ENCODE results near the gene MUC5AC.
"Not testable (repeated sequence)": the region's sequence is repeated elsewhere in the genome, so short reads cannot be mapped to it uniquely, and the experiment has no call there.

MUC5AC gene

GRCh38 chr11:1178201-1178885, 20.6 kb downstream of the MUC5AC start:
- DNase-seq, result no peak

DNA sequence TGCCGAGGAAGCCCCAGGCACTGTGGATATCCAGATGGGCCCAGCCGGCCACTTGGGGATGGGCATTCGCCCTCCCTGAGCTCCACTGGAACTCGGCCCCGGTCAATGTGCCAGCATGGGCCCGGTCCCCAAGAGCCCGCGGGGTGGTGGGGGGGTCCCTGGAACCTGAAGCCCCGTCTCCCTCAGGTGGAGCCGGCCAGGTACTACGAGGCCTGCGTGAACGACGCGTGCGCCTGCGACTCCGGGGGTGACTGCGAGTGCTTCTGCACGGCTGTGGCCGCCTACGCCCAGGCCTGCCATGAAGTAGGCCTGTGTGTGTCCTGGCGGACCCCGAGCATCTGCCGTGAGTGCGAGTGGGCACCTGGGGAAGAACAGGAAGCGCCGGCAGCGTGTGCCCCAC, 21.2 kb downstream of the MUC5AC start:
- DNase-seq, result no peak

- DNase-seq, result no peak
Measured at GRCh38 chr11:1179641-1180040, 21.9 kb downstream of the MUC5AC start.

DNA sequence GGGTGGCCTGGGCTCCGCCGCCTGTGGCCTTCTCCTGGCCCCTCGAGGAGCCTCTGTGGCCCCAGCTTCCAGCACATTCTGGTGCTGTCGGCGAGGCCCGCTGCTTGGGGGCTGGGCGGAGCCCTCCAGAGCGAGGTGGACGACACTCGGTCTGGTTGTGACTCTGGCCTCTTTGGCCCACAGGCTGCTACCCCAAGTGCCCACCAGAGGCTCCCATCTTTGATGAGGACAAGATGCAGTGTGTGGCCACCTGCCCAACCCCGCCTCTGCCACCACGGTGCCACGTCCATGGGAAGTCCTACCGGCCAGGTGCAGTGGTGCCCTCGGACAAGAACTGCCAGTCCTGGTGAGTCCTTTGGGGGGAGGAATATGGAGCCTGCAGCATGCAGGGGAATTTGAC, 22.4 kb downstream of the MUC5AC start:
- DNase-seq, result no peak

DNA sequence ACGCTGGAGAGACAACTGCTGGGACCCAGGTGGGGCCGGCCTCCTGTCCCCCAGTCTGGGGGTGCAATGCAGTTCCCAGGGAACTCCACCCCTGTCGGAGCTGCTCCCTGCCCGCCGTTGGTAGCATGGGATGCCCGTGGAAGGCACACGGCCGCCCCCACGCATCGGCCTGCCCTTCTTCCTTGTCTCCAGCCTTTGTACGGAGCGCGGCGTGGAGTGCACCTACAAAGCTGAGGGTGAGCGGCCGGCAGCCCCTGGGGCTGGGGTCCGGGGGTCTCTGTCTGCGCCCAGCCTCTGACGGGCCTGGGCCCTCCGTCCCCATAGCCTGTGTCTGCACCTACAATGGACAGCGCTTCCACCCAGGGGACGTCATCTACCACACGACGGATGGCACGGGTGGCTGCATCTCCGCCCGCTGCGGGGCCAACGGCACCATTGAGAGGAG, 23.2 kb downstream of the MUC5AC start:
- no peak for DNase-seq

DNA sequence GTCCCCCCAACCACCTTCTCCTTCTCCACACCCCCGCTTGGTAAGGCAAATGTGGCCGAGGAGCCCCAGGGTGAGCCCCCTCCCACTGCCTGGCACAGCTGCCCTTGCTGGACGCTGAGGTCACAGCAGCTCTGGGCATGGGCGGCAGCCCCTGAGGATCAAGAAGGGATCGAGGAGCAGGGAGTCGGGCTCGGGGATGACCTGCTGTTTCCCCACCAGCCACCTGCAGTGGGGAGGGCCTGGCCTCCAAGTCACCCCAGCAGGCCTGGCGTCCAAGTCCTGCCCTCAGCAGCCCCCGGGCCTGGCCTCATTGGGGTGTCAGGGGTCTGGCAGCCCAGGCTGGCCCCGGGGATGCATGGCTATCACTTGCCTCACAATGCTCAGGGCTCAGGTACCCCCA, 23.7 kb downstream of the MUC5AC start:
- no peak for DNase-seq

DNA sequence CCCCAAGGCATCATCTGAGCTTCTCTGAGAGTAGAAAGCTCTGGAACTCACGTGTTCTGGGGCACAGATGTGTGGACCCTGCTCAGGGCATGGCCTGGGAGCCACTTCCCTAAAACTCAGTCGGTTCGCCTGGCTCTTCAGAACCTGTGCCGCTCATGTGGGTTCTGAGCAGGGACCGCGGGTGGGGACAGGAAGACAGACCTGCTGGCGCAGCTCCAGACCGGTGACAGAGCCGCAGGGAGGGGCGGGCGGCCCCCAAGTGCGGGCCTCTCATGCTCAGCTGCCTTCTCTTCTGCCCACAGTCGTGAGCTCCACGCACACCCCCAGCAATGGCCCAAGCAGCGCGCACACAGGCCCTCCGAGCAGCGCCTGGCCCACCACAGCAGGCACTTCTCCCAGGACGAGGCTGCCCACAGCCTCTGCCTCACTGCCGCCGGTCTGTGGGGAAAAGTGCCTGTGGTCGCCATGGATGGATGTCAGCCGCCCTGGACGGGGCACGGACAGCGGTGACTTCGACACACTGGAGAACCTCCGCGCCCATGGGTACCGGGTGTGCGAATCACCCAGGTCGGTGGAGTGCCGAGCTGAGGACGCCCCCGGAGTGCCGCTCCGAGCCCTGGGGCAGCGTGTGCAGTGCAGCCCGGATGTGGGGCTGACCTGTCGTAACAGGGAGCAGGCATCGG, 24.2 kb downstream of the MUC5AC start:
- no peak for DNase-seq

DNA sequence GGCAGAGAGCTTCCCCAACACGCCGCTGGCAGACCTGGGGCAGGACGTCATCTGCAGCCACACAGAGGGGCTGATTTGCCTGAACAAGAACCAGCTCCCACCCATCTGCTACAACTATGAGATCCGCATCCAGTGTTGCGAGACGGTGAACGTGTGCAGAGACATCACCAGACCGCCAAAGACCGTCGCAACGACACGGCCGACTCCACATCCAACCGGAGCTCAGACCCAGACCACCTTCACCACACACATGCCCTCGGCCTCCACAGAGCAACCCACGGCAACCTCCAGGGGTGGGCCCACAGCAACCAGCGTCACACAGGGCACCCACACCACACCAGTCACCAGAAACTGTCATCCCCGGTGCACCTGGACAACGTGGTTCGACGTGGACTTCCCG, 26.4 kb downstream of the MUC5AC start:
- not testable (repeated sequence) for DNase-seq

DNA sequence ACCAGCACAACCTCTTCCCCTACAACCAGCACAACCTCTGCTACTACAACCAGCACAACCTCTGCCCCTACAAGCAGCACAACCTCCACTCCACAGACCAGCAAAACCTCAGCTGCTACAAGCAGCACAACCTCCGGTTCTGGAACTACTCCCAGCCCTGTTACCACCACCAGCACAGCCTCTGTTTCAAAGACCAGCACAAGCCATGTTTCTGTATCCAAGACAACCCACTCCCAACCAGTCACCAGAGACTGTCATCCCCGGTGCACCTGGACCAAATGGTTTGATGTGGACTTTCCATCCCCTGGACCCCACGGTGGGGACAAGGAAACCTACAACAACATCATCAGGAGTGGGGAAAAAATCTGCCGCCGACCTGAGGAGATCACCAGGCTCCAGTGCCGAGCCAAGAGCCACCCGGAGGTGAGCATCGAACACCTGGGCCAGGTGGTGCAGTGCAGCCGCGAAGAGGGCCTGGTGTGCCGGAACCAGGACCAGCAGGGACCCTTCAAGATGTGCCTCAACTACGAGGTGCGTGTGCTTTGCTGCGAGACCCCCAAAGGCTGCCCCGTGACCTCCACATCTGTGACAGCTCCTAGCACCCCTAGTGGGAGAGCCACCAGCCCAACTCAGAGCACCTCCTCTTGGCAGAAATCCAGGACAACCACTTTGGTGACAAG, 30.8 kb downstream of the MUC5AC start:
- not testable (repeated sequence) for DNase-seq

GRCh38 chr11:1189816-1190215, 32.1 kb downstream of the MUC5AC start:
- not testable (repeated sequence) for DNase-seq

DNA sequence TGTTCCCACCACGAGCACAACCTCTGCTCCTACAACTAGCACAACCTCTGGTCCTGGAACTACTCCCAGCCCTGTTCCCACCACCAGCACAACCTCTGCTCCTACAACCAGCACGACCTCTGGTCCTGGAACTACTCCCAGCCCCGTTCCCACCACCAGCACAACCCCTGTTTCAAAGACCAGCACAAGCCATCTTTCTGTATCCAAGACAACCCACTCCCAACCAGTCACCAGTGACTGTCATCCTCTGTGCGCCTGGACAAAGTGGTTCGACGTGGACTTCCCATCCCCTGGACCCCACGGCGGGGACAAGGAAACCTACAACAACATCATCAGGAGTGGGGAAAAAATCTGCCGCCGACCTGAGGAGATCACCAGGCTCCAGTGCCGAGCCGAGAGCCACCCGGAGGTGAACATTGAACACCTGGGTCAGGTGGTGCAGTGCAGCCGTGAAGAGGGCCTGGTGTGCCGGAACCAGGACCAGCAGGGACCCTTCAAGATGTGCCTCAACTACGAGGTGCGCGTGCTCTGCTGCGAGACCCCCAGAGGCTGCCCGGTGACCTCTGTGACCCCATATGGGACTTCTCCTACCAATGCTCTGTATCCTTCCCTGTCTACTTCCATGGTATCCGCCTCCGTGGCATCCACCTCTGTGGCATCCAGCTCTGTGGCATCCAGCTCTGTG, 34.2 kb downstream of the MUC5AC start:
- DNase-seq, result not testable (repeated sequence)

DNA sequence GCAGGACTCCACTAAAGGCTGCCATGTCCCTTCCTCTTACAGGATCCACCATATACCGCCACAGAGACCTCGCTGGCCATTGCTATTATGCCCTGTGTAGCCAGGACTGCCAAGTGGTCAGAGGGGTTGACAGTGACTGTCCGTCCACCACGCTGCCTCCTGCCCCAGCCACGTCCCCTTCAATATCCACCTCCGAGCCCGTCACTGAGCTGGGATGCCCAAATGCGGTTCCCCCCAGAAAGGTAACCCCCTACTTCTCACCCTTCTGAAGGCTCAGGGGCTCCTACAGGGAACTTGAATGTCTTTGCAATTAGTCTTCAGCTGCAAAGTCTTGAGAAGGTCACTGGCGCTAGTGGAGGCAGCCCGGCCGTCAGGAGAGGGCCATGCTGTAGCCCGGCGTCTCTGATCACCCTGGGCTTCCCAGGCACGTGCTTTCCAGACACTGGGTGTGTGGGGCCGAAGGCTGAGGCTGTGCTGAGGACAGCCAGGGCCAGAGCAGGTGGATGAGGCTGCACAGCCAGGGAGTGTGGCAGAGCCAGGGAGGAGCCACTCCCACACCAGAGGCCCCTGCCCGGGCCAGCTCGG, 35.1 kb downstream of the MUC5AC start:
- DNase-seq, result no peak

DNA sequence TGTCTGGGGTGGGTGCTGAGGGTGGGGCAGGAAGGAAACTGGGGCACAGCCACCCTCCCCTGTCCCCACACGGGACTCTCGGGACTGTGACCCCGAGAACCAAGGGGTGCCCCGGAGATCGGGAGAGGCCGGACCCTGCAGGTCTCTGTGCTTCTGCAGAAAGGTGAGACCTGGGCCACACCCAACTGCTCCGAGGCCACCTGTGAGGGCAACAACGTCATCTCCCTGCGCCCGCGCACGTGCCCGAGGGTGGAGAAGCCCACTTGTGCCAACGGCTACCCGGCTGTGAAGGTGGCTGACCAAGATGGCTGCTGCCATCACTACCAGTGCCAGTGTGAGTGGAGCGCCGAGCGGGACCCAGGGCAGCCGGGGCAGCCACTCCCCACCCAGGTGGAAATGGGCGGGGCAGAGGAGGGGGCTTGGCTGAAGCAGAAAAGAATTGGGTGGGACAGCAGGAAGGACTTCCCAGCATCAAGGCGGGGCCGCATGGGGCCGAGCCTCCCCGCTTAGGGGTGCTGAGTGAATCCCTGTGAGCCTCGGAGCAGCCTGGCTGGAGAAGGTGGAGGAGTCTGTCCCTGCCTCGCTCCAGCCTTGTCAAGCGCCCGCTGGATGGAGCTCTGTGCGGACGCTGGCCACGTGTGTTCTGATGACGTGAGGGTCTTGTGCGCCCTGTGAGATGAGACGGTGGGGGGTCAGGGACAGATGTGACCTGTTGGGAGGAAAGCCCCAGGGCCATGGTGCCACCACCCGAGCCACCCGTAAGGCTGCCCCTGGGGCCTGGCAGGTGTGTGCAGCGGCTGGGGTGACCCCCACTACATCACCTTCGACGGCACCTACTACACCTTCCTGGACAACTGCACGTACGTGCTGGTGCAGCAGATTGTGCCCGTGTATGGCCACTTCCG, 35.8 kb downstream of the MUC5AC start:
- DNase-seq, result no peak

DNA sequence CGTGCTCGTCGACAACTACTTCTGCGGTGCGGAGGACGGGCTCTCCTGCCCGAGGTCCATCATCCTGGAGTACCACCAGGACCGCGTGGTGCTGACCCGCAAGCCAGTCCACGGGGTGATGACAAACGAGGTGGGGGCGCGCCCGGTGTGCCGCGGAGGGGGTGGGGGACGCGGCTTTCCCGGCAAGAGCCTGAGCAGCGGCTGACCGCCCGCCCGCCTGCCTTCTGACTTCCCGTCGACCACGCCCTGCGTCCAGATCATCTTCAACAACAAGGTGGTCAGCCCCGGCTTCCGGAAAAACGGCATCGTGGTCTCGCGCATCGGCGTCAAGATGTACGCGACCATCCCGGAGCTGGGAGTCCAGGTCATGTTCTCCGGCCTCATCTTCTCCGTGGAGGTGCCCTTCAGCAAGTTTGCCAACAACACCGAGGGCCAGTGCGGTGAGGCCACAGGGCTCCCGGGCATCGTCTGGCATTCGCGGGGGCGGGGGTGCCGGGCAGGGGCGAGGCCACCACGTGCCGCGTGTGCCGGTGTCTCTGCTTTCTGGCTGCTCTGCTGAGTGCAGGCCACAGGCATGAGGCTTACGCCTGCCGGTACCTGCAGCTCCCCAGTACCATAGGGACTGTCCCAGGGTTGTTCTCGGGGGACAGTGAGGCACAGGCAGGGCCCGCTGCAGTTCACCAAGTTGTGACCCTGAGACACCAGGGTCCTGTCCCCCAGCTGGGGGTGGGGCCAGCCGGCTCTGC, 36.7 kb downstream of the MUC5AC start:
- DNase-seq, result no peak

DNA sequence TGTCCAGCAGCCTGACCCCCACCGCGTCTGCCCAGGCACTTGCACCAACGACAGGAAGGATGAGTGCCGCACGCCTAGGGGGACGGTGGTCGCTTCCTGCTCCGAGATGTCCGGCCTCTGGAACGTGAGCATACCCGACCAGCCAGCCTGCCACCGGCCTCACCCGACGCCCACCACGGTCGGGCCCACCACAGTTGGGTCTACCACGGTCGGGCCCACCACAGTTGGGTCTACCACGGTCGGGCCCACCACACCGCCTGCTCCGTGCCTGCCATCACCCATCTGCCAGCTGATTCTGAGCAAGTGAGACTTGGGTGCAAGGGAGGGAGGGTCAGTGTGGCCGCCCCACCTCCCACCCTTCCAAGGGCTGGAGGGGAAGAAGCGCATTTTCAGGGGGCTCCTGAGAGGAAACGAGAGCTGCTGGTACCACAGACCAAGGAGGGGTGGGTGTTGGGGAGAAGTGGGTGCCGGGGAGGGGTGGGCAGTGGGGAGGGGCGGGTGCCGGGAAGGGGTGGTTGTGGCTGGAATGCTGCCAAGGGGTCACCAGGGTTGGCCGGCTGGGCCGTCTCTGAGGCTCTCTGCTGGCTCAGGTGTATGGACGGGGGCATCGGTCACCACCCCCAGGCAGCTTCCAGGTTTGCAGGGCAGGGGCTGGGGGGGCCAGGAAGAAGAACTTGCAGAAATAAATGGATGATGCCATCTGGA, 37.4 kb downstream of the MUC5AC start:
- no peak for DNase-seq

DNA sequence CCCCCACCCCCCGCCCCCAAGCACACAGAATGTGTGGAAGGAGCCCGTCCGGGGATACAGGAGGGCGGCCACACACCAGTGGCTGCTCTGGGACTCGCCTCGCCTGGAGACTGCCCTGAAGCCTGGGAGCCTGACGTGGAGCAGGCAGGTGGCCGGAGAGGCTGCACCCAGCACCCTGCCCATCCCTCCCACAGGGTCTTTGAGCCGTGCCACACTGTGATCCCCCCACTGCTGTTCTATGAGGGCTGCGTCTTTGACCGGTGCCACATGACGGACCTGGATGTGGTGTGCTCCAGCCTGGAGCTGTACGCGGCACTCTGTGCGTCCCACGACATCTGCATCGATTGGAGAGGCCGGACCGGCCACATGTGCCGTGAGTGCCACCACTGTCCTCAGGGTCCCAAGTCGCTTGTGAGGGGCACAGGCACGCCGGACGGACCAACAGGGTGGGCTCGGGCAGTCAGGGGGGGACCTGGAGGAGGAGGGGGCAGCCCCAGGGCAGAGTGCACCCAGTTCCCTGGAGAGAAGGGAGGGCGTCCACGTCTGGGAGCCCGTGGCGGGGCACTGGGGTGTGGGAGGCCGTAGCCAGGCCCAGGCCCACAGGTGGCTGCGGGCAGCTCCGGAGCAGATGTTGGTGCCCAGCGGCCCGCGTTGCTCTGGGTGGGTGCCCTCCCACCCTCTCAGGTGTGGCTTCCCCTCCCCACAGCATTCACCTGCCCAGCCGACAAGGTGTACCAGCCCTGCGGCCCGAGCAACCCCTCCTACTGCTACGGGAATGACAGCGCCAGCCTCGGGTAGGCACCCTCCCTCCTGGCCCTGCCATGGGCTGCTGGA, 38.1 kb downstream of the MUC5AC start:
- DNase-seq, result no peak

GRCh38 chr11:1196516-1197391, 39.0 kb downstream of the MUC5AC start:
- DNase-seq, result no peak

DNA sequence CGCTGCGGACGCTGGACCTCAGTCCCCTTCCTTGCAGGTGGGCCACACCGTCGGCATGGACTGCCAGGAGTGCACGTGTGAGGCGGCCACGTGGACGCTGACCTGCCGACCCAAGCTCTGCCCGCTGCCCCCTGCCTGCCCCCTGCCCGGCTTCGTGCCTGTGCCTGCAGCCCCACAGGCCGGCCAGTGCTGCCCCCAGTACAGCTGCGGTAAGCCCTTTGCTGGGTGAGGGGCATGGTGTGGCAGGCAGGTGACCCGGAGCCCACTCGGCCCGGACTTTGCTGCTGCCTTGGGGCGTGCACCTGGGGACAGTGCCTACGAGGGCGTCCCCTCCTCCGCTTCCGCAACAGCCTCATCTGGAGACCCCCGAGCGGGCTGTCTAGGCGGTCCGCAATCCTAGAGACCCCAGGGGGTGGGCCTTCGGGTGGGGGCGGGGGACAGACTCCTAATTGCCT, 39.7 kb downstream of the MUC5AC start:
- no peak for DNase-seq
